ENCODE results near the gene NUS1. TPM values are rescaled to one million over a fixed set of nuclear protein-coding genes. Genes with fewer than 3 reads are reported as not detected.

NUS1 gene
- total and polyA plus RNA-seq, 2 of the 13 experiments (the other 11 are each of a cell fraction or from before 2014, with no cell fraction given), result 18.3 to 18.6 TPM

GRCh38 chr6:117674991-117675657 is at the start of gene NUS1 (continued):
- TF ChIP-seq PHF21A (CRISPR knock-in tag; IDR thresholded peaks at IDR 0.05), result 0 out of 2 replicates have a peak, but pooled peaks have one; percentile 34
- TF ChIP-seq KDM2A (CRISPR knock-in tag; IDR thresholded peaks at IDR 0.05; ENCODE audit: borderline replicate concordance, low read depth), result peak; percentile 99
- TF ChIP-seq FOXK2 (IDR thresholded peaks at IDR 0.05), result no peak
- no peak for TF ChIP-seq PREB (CRISPR knock-in tag; IDR thresholded peaks at IDR 0.05)
- TF ChIP-seq MTF2 (CRISPR knock-in tag; IDR thresholded peaks at IDR 0.05; ENCODE audit: borderline replicate concordance), result 0 out of 2 replicates have a peak, but pooled peaks have one; percentile 41
- peak; percentile 15; the same call in 1 of the 2 replicates for TF ChIP-seq ZMYM3 (CRISPR knock-in tag; IDR thresholded peaks at IDR 0.05)
- TF ChIP-seq KLF15 (CRISPR knock-in tag; IDR thresholded peaks at IDR 0.05; ENCODE audit: borderline replicate concordance), result no peak
- TF ChIP-seq TERF1 (CRISPR knock-in tag; IDR thresholded peaks at IDR 0.05), result no peak
- TF ChIP-seq ZNF407 (CRISPR knock-in tag; IDR thresholded peaks at IDR 0.05; ENCODE audit: not compliant biosample characterization), result peak; percentile 88
- peak; percentile 70; the same call in 1 of the 2 replicates for TF ChIP-seq SP5 (CRISPR knock-in tag; IDR thresholded peaks at IDR 0.05; ENCODE audit: borderline replicate concordance, low read depth)
- TF ChIP-seq RORA (CRISPR knock-in tag; IDR thresholded peaks at IDR 0.05), result no peak
- no peak for TF ChIP-seq ZNF570 (CRISPR knock-in tag; IDR thresholded peaks at IDR 0.05; ENCODE audit: borderline replicate concordance)
- TF ChIP-seq MXD4 (CRISPR knock-in tag; IDR thresholded peaks at IDR 0.05), result peak; percentile 94
- TF ChIP-seq ZNF788 (CRISPR knock-in tag; IDR thresholded peaks at IDR 0.05; ENCODE audit: borderline replicate concordance), result peak; percentile 86; the same call in 1 of the 2 replicates
- TF ChIP-seq NR2F6 (IDR thresholded peaks at IDR 0.05), result no peak; the same call in 1 of the 2 replicates
- TF ChIP-seq NR2F6 (CRISPR knock-in tag; IDR thresholded peaks at IDR 0.05), result peak; percentile 64; the same call in 1 of the 2 replicates
- TF ChIP-seq ZNF18 (CRISPR knock-in tag; IDR thresholded peaks at IDR 0.05; ENCODE audit: insufficient replicate concordance), result peak; percentile 10

Measured in HepG2 (cell line).